ENCODE data around the gene GINM1. TPM values are rescaled to one million over a fixed set of nuclear protein-coding genes. Genes with fewer than 3 reads are reported as not detected.

Gene GINM1
- polyA plus RNA-seq, 1 of the 3 experiments (the other 2 are of a cell fraction) = 24.4 TPM

DNA sequence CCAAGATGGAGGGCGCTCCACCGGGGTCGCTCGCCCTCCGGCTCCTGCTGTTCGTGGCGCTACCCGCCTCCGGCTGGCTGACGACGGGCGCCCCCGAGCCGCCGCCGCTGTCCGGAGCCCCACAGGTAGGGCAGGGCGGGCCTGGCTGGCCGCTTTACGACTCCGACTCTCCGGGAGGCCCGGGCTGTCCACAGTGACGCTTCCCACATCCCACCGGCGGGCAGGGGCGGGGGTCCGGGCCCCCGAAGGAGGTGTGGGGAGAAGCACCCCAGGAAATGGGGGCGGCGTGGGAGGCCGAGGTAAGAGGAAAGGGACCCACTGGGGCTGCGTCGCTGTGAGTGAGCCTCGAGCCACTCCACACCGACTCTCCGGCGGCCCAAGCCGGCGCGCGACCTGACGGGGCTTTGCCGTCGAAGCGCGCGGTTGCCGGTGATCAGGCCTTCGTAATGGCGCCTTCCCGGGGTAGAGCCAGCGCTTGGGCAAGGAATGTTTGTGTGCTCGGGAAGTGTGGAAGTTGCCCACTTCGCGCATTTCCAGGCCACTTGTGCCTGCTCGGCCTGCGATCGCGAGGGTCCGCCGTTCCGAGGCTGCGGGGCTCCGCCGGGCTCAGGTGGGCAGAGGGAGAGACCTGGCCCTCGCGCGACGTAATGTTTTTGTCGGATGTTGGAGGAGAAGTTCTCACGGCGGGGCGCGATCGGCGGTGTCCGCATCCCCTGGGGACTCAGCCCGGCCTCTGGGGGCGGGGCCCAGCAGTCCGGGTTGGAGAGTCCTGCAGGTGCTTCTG, 427 bp downstream of the GINM1 start:
- peaks cover 49% of the 10 kb centered on the region for H3K79me2 ChIP-seq (ENCODE audit: insufficient read depth)
- WGBS (ENCODE audit: low lambda C conversion rate) = 2% methylated on average over 23 of the region's 81 CpGs
- peaks cover 20% of the 10 kb centered on the region for H3F3A ChIP-seq (replicated peaks; ENCODE audit: insufficient read depth)
- ChIA-PET CTCF (interaction anchor here (1.7 kb wide), 1 partner anchor 14 kb away, joined by 11 read pairs; no protein-coding TSS in a partner anchor), POLR2A (interaction anchor here (1.0 kb wide), 1 partner anchor 21 kb away, joined by 3 read pairs; the partner anchor contains the start of gene PPIL4)
- H3K27me3 ChIP-seq (ENCODE audit: insufficient read depth) = no peaks in the 10 kb centered on the region
- H3K27ac ChIP-seq (ENCODE audit: low read depth in 2 of 2, low read length in 1 of 2) = peak overlapping the region; percentile 66 to 84
- no peaks in the 10 kb centered on the region for H3K36me3 ChIP-seq (replicated peaks in 1 of 2; ENCODE audit: control insufficient read depth in 1 of 2, insufficient read depth in 2 of 2, low read length in 1 of 2)
- H3K4me2 ChIP-seq = peak overlapping the region; percentile 87
- H4K20me1 ChIP-seq (ENCODE audit: insufficient read depth) = peaks cover 18% of the 10 kb centered on the region
- no peak for TF ChIP-seq FOXJ3 (CRISPR knock-in tag; IDR thresholded peaks at IDR 0.05)
- TF ChIP-seq, protein P1, sequence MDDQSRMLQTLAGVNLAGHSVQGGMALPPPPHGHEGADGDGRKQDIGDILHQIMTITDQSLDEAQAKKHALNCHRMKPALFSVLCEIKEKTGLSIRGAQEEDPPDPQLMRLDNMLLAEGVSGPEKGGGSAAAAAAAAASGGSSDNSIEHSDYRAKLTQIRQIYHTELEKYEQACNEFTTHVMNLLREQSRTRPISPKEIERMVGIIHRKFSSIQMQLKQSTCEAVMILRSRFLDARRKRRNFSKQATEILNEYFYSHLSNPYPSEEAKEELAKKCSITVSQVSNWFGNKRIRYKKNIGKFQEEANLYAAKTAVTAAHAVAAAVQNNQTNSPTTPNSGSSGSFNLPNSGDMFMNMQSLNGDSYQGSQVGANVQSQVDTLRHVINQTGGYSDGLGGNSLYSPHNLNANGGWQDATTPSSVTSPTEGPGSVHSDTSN (IDR thresholded peaks at IDR 0.05) = no peak
- TF ChIP-seq, protein P2, sequence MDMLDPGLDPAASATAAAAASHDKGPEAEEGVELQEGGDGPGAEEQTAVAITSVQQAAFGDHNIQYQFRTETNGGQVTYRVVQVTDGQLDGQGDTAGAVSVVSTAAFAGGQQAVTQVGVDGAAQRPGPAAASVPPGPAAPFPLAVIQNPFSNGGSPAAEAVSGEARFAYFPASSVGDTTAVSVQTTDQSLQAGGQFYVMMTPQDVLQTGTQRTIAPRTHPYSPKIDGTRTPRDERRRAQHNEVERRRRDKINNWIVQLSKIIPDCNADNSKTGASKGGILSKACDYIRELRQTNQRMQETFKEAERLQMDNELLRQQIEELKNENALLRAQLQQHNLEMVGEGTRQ (IDR thresholded peaks at IDR 0.05; ENCODE audit: borderline replicate concordance, low read depth, low read length) = no peak
- no peak for TF ChIP-seq RFX5 (IDR thresholded peaks at IDR 0.05; ENCODE audit: low read length)
- TF ChIP-seq, protein P3, sequence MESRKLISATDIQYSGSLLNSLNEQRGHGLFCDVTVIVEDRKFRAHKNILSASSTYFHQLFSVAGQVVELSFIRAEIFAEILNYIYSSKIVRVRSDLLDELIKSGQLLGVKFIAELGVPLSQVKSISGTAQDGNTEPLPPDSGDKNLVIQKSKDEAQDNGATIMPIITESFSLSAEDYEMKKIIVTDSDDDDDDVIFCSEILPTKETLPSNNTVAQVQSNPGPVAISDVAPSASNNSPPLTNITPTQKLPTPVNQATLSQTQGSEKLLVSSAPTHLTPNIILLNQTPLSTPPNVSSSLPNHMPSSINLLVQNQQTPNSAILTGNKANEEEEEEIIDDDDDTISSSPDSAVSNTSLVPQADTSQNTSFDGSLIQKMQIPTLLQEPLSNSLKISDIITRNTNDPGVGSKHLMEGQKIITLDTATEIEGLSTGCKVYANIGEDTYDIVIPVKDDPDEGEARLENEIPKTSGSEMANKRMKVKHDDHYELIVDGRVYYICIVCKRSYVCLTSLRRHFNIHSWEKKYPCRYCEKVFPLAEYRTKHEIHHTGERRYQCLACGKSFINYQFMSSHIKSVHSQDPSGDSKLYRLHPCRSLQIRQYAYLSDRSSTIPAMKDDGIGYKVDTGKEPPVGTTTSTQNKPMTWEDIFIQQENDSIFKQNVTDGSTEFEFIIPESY (IDR thresholded peaks at IDR 0.05; ENCODE audit: borderline replicate concordance, low read depth) = no peak
- TF ChIP-seq, protein P4, sequence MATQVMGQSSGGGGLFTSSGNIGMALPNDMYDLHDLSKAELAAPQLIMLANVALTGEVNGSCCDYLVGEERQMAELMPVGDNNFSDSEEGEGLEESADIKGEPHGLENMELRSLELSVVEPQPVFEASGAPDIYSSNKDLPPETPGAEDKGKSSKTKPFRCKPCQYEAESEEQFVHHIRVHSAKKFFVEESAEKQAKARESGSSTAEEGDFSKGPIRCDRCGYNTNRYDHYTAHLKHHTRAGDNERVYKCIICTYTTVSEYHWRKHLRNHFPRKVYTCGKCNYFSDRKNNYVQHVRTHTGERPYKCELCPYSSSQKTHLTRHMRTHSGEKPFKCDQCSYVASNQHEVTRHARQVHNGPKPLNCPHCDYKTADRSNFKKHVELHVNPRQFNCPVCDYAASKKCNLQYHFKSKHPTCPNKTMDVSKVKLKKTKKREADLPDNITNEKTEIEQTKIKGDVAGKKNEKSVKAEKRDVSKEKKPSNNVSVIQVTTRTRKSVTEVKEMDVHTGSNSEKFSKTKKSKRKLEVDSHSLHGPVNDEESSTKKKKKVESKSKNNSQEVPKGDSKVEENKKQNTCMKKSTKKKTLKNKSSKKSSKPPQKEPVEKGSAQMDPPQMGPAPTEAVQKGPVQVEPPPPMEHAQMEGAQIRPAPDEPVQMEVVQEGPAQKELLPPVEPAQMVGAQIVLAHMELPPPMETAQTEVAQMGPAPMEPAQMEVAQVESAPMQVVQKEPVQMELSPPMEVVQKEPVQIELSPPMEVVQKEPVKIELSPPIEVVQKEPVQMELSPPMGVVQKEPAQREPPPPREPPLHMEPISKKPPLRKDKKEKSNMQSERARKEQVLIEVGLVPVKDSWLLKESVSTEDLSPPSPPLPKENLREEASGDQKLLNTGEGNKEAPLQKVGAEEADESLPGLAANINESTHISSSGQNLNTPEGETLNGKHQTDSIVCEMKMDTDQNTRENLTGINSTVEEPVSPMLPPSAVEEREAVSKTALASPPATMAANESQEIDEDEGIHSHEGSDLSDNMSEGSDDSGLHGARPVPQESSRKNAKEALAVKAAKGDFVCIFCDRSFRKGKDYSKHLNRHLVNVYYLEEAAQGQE (IDR thresholded peaks at IDR 0.05; ENCODE audit: low read depth, low read length) = no peak
- no peak for TF ChIP-seq ELF1 (IDR thresholded peaks at IDR 0.05)
- TF ChIP-seq YY1 (IDR thresholded peaks at IDR 0.05; ENCODE audit: low read depth) = peak; percentile 72
- no peak for TF ChIP-seq RAD21 (IDR thresholded peaks at IDR 0.05; ENCODE audit: low read length)
- no peak for TF ChIP-seq TCF12 (IDR thresholded peaks at IDR 0.05)
- peak; percentile 63; the same call in 1 of the 2 replicates for TF ChIP-seq TAF1 (IDR thresholded peaks at IDR 0.05; ENCODE audit: borderline replicate concordance, low read depth, low read length)
- TF ChIP-seq POLR2AphosphoS5 (IDR thresholded peaks at IDR 0.05; ENCODE audit: low read depth, low read length) = no peak
- TF ChIP-seq RCOR1 (IDR thresholded peaks at IDR 0.05; ENCODE audit: low read length) = no peak
- peak overlapping the region; percentile 94 for H2AFZ ChIP-seq (ENCODE audit: low read depth)
- H3K4me3 ChIP-seq (ENCODE audit: low read depth in 2 of 2, low read length in 1 of 2) = peak overlapping the region; percentile 75 to 91
- DNase-seq = peak; percentile 52
- H3K9me3 ChIP-seq = no peaks in the 10 kb centered on the region
- H3K9ac ChIP-seq = peak overlapping the region; percentile 94
- no peaks in the 10 kb centered on the region for H3K9me2 ChIP-seq
- peaks cover 2 to 4% of the 10 kb centered on the region in 2 experiments; a peak in 3 of 4 replicates for H3K4me1 ChIP-seq (ENCODE audit: control insufficient read depth in 1 of 2, insufficient read depth in 2 of 2, low read depth in 1 of 2, low read length in 1 of 2)

Data from SK-N-SH (cell line).